Fibroblast of skin of left quadriceps (primary cell): Measurements from ENCODE around the gene KLHL30.
A peak's percentile ranks its signal among the peaks of the same experiment; 100 is the strongest.

ENCODE experiments used
- DNase-seq, 2 experiments: peaks; one replicate each; pipeline ENCODE4 v3.0.0-alpha.2; 2013; ENCODE audit warnings: low read depth in 2 of 2

The KLHL30 gene

GRCh38 chr2:238120463-238121298 is 17.8 kb upstream of the KLHL30 start:
- DNase-seq: peak in 1 of 2 experiments; percentile 7

- no peak for DNase-seq
Measured at GRCh38 chr2:238121511-238122286, 16.8 kb upstream of the KLHL30 start.

GRCh38 chr2:238122287-238123217 is 15.9 kb upstream of the KLHL30 start:
- DNase-seq: no peak

DNA sequence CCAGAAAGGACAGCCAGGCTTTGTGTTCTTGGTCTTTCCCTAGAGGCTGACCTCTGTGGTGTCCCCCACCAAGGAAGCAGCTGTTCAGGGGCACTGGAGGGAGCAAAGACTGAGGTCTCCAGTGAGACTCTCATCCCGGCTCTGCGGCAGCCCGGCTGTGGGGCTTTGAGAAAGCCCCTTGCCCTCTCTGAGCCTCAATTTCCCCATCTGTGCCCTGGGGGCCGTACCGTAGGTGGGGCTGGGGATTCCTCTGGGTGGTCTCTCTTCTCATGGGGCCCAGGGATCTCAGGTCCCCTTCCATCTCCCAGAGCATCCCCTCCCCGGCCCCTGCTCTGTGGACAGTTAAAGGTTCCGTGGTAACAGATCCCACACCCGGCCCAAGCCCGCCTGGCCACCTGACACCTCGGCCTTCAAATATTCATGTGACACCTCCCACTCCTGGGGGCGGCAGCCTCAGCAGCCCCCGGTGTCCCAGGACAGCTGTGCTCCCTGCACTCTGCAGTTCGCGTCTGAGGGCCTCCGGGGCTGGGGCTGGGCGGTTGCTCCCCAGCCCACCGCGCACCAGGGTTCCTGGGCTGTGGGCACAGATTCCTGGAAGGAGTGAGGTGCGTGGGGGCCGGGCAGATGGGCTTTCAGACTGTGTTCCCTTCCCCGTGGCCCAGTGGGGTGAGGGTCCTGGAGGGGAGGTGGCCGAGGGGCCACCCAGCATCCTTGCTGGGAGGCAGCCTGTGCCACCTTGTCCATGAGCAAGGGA is 15.1 kb upstream of the KLHL30 start:
- no peak for DNase-seq

DNA sequence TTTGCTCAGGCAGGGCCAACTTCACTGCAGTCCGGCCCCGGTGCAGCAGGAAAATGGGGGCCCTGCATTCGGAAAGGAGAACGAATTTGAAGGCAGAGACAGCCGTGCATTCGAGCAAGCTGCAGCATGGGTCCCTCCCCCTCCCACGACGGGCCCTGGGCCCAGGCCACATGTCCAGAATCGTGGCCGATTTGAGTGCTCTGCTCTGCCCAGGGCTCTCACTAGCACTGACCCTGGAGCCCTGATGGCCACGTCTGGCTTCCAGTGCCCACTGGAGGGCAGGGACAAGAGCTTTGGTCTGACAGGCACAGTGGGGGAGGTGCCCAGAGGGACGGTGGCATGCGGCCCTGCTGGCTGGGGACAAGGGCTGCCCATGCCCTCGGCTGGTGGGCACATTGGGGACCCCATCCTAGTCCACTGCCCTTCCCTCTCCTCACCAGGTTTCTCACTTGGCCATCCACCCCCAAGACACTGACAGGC is 14.4 kb upstream of the KLHL30 start:
- no peak for DNase-seq

GRCh38 chr2:238124488-238125126 is 13.9 kb upstream of the KLHL30 start:
- DNase-seq: no peak

- no peak for DNase-seq
Measured at GRCh38 chr2:238125127-238125885, 13.2 kb upstream of the KLHL30 start.

DNA sequence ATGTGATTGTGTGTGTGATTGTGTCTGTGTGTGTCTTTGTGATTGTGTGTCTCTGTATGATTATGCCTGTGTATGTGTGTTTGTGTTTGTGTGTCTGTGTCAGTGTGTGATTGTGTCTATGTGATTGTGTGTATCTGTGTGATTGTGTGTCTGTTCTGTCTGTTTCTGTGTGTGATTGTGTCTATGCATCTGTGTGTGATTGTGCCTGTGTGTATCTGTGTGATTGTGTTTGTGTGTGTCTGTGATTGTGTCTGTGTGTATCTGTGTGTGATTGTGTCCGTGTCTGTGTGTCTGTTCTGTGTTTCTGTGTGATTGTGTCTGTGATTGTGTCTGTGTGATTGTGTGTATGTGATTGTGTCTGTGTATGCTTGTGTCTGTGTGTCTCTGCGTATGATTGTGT is 12.1 kb upstream of the KLHL30 start:
- DNase-seq: no peak

DNA sequence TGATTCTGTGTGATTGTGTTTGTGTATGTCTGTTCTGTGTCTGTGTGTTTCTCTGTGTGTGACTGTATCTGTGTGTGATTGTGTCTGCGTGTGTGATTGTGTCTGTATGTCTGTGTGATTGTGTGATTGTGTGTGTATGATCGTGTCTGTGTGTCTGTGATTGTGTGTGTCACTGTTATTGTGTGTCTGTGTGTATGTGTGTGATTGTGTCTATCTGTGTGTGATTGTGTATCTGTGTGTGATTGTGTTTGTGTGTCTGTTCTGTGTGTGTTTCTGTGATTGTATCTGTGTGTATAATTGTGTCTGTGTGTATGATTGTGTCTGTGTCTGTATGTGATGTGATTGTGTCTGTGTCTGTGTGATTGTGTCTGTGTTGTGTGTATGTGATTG is 11.7 kb upstream of the KLHL30 start:
- DNase-seq: no peak

DNA sequence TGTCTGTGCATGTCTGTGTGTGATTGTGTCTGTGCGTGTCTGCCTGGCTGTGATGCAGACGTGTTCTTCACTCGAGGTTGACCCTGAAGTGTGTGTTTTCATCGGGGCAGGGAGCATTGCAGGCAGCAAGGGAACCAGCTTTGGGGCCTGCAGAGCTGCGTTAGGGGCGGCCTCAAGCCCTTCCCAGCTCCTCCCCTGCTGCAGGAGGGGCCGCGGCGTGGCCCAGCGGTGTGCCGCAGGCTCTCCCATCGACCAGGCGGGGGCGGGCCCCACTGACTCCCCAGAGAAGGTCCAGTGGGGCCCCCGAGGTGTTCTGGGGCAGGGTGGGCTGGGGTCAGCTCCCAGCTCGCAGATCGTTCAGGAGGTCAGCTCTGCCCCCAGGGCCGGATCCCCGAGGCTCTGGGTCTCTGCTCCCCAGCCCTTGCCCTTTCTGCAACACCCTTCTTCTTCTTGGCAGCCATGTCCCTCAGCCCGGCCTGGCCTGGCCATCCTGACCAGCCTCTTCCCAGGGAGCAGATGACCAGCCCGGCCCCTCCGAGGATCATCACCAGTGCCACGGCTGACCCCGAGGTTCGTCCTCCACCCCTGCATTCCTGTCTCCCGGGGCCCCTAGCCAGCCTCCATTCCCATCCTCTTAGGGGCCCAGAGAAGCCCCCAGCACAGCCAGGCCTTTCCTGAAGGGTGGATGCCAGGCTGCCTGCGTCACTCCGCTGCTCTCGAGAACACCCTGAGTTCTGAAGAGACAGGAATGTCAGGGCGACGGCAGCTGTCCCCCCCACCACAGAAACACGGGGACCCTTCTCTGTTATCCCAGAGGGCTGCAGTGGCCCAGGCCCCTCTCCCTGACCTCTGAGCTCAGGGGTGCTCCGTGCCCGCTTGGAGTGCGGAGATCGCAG is 11.1 kb upstream of the KLHL30 start:
- peak; percentile 34 to 46 for DNase-seq

DNA sequence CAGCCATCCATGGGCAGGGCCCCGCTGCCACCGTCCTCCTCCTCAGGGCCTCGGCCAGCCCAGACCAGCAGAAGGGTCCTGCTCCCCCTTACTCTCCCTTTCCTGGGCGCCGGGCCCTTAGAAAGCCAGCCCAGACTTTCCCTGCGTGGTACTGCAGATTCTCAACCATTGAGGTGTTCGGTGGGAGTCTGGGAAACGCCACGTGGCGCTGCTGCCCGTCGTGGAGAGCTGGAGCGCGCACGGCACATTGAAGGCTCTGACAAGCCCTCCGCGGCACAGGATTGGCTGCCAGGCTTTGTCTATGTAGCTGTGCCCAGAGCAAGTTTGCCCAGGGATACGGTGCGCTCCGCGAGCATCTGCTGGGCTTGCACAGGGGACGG is 10.4 kb upstream of the KLHL30 start:
- DNase-seq: no peak

- no peak for DNase-seq
Measured at GRCh38 chr2:238128534-238129001, 9.9 kb upstream of the KLHL30 start.

DNA sequence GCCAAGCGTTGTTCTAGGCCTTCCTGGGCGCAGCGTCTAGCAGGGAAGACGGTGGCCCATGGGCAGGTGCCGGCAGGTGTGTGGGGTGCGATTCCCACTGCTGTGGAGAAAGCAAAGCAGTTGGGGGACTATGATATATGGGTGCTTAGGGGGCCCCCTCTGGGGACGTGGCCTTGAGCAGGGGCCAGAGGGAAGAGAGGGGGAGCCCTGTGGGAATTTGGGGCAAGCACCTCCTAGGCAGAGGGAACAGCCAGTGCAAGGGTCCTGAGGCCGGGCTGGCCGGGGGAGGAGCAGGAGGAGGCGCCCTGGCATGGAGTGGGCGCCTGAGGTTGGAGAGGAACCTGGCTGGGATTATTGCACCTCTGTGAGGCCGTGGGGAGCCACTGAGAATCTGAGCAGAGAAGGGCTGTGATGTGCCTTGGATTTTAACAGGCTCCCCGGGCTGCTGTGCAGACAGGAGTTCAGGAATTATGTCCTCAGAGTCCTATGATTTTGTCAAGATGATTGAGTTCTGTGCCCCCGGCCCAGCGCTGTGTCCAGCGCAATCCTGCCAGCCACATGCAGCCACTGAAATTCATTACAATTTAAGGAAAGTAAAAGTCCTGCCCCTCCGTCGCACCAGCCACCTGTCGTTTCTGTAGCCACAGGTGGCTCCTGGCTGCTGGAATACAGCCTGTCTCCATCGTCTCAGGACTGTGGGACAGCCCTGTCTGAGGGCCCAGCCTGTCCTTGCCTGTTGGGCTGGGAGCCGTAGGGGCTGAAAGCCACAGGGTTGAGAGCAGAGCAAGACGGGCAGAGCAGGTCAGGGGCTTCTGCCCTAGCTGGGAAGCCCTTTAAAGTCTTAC is 9.1 kb upstream of the KLHL30 start:
- no peak for DNase-seq

DNA sequence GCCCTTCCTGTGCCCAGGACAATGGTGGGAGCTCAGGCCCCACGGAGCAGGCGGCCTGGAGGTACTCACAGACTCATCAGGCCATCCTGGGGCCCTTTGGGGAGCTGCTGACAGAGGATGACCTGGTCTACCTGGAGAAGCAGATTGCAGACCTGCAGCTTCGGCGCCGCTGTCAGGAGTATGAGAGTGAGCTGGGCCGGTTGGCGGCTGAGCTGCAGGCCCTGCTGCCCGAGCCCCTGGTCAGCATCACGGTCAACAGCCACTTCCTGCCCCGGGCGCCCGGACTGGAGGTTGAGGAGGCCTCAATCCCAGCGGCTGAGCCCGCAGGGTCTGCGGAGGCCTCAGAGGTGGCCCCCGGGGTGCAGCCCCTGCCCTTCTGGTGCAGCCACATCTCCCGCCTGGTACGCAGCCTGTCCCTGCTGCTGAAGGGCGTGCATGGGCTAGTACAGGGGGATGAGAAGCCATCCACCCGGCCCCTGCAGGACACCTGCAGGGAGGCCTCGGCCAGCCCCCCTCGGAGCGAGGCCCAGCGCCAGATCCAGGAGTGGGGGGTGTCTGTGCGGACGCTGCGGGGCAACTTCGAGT is 8.3 kb upstream of the KLHL30 start:
- no peak for DNase-seq

GRCh38 chr2:238130696-238131628 is 7.5 kb upstream of the KLHL30 start:
- DNase-seq: no peak

GRCh38 chr2:238131761-238132462 is 6.6 kb upstream of the KLHL30 start:
- DNase-seq: no peak
